GM21737 (cell line): ENCODE measurements around the gene FYN.
A peak's percentile ranks its signal among the peaks of the same experiment; 100 is the strongest.

Experiments
- ATAC-seq: cut with Tn5 transposase; IDR thresholded peaks from one replicate; pipeline ENCODE4 v1.9.1; 2021; ENCODE audit warnings: mild to moderate bottlenecking, moderate library complexity; ENCODE audit not compliant: unreplicated experiment

The FYN gene

GRCh38 chr6:111809766-111810165, 63.5 kb downstream of the FYN start:
- ATAC-seq: no peak

GRCh38 chr6:111809264-111809663, 64.0 kb downstream of the FYN start:
- no peak for ATAC-seq

GRCh38 chr6:111808493-111808892, 64.8 kb downstream of the FYN start:
- ATAC-seq: no peak

- ATAC-seq: no peak
Observed at GRCh38 chr6:111806561-111807497, 66.4 kb downstream of the FYN start.

GRCh38 chr6:111806165-111806547, 67.1 kb downstream of the FYN start:
- ATAC-seq: no peak

GRCh38 chr6:111805511-111806164, 67.6 kb downstream of the FYN start:
- peak; percentile 37 for ATAC-seq

GRCh38 chr6:111804627-111805235, 68.5 kb downstream of the FYN start:
- ATAC-seq: peak; percentile 61

GRCh38 chr6:111803804-111804203, 69.4 kb downstream of the FYN start:
- no peak for ATAC-seq

GRCh38 chr6:111803371-111803770, 69.9 kb downstream of the FYN start:
- no peak for ATAC-seq

- ATAC-seq: no peak
Observed at GRCh38 chr6:111802720-111803330, 70.4 kb downstream of the FYN start.

GRCh38 chr6:111802015-111802414, 71.2 kb downstream of the FYN start:
- no peak for ATAC-seq

- no peak for ATAC-seq
Observed at GRCh38 chr6:111800821-111801220, 72.4 kb downstream of the FYN start.

GRCh38 chr6:111800259-111800765, 72.9 kb downstream of the FYN start:
- no peak for ATAC-seq

- ATAC-seq: no peak
Observed at GRCh38 chr6:111799576-111800258, 73.5 kb downstream of the FYN start.

GRCh38 chr6:111798281-111798725, 74.9 kb downstream of the FYN start:
- ATAC-seq: no peak

- ATAC-seq: no peak
Observed at GRCh38 chr6:111796310-111796918, 76.8 kb downstream of the FYN start.

- no peak for ATAC-seq
Observed at GRCh38 chr6:111795558-111795957, 77.7 kb downstream of the FYN start.

GRCh38 chr6:111794727-111795452, 78.4 kb downstream of the FYN start:
- ATAC-seq: no peak

GRCh38 chr6:111794300-111794699, 79.0 kb downstream of the FYN start:
- ATAC-seq: no peak
